CD4-positive, alpha-beta T cell treated with Interleukin-17A for 4 hours (primary cell): ENCODE results near the gene PRKAB1.
"Not testable (repeated sequence)": the region's sequence is repeated elsewhere in the genome, so short reads cannot be mapped to it uniquely, and the experiment has no call there.

ENCODE experiments used
- DNase-seq: peaks from one replicate; pipeline ENCODE4 v3.0.0-alpha.2; 2020; ENCODE audit warnings: mixed read lengths

PRKAB1 gene, protein sequence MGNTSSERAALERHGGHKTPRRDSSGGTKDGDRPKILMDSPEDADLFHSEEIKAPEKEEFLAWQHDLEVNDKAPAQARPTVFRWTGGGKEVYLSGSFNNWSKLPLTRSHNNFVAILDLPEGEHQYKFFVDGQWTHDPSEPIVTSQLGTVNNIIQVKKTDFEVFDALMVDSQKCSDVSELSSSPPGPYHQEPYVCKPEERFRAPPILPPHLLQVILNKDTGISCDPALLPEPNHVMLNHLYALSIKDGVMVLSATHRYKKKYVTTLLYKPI

DNA sequence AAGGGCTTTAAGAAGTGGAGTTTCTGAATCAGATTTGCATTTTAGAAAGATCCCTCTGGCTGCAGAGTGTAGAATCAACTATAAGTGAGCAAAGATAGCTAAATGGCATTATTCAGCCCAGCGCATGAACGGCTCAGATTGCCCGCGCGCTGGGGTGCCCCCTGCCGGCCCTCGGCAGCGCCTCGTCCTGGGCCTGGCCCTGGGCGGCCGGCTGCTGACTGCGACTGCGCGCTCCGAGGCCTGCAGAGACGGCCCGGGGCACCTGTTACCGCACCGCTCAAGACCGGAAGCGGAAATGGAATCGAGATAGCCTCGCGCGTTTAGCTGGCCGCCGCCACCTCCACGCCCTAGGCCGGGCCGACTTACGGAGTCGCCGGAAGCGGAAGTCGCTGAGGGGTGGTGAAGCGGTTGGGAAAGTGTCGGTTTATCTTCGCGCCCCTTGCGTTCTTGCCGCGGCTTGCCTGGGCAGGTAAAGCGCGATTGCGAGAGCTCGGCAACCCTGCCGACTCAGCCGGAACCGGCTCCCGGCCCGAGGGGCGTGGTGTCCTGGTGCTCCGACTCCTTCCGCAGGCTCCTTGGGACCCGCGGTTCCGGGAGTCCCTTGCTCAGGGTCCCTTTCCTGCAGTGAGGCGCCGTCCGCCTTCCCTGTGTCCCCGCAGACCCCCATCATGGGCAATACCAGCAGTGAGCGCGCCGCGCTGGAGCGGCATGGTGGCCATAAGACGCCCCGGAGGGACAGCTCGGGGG lies at the start of gene PRKAB1:
Gene PRKAB1 (plus strand): TSS at position 557 of the 747 bp plus-strand sequence. CDS start 112 bp downstream, at position 669.
- DNase-seq: peak; percentile 95

DNA sequence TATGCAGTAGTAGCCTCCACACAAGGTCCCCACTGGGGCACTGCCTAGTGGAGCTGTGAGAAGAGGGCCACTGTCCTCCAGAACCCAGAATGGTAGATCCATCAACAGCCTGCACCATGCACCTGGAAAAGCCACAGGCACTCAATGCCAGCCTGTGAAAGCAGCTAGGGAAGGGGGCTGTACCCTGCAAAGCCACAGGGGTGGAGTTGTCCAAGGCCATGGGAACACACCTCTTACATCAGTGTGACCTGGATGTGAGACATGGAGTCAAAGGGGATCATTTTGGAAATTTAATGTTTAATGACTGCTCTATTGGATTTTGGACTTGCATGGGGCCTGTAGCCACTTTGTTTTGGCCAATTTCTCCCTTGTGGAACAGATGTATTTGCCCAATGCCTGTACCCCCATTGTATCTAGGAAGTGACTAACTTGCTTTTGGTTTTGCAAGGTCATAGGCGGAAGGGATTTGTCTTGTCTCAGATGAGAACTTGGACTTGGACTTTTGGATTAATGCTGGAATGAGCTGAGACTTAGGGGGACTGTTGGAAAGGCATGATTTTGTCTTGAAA lies 49.5 kb upstream of the PRKAB1 start:
- not testable (repeated sequence) for DNase-seq

DNA sequence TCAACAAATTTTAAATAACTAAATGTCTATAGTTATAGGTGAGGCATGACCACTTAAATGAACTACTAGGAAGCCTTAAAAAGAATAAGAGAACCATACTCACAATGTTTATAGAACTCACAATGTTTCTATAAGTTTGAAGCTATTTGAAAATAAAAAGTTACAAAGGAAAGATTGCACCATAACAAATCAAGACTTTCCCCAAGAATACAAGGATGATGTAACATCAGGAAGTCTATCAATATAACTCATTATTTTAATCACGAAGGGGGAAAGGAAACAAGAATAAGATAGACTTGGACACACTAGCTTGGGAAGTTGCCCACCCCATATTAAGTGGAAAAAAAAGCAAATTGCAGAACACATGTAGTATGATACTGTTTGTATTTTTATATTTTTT lies 47.4 kb upstream of the PRKAB1 start:
- no peak for DNase-seq

DNA sequence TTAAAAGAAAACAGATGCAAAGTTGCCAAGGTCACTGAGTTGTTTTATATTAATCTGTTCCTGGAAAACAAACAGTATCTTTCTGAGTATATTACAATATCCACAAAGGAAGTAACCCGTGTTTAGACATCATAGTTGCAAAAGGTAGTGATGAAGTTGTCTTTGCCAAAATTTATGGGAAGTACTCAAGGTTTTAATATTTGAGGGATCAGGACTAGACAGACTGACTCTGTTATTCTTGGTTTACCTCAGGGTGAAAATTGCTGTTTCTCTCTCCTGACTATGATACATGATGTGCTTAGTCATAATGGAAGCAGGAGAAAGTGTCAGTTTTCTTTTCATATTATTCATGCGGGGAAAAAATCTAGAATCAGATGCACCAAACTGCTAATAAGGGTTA lies 46.1 kb upstream of the PRKAB1 start:
- no peak for DNase-seq

DNA sequence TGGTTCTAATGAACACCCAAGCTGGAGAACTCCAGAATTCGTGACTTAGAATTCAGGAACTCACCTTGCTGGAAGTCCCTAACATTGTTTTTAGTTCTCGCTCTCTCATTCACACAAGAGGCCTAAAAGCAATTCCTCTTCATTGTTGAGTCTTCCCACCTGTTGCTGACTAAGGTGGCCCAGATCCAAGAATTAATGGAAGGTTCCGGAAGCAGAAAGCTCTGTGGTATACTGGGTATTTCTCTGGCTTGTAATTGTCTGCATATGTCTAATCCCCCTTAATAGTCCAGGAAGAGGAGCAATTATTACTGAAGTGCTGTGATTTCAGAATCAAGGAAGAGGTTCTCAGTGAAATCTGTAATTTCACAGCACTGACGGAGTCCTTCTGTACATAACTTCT lies 43.0 kb upstream of the PRKAB1 start:
- no peak for DNase-seq

DNA sequence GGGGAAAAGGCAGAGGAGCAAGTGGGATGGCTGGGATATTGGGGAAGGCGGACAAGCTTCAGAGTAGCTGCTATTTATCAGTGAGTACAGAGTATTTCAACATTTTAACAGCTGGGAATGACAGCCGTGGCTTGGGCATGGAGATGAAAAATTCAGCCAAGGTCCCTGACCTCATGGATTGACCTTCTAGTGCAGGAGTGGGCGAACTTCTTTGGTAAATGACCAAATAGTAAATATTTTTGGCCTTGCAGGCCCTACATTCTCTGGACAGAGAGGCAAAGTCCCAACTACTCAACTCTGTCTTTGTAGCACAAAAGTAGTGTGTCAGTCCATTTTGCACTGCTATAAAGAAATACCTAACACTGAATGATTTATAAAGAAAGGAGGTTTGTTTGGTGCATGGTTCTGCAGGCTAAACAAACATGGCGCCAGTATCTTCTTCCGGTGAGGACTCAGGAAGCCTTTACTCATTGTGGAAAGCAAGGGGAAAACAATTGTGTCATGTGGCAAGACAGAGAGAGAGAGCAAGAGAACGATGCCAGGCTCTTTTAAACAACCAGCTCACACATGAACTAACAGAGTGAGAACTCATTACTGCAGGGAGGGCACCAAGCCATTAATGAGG lies 40.8 kb upstream of the PRKAB1 start:
- DNase-seq: no peak

DNA sequence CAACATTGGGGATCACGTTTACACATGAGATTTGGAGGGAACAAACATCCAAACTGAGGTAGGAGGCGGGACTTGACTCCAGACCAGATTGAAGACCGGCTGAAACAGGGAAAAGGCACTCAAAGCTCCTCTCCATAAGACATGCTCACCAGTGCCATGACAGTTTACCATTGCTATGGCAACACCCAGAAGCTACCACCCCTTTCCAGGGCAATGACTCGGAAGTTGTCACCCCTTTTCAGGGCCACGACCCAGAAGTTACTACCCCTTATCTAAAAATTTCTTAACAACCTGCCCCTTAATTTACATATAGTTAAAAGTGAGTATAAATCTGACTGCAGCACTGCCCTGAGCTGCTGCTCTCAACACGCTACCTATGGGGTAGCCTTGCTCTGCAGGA lies 40.2 kb upstream of the PRKAB1 start:
- no peak for DNase-seq

DNA sequence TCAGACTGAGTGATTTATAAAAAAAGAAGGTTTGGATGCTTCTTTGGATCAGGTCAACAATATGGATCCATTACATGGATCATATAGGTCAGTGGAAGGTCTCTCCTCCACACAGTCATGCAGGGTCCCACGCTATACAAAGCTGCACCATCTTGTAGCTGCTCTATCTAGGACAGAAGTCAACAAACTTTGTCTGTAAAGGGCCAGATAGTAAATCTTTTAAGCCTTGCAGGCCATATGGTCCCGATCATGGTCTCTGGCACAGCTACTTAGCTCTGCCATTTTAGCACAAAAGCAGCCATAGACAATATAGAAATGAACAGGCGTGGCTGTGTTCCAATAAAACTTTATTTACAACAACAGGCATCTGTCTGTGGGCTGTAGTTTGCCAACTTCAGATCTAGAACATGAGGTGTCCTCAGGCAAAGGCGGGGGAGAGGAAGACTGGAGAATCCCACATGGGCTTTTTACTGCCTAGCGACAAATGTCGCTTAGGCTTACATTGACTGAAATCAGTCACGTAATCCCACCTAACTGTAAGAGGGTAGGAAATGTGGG lies 37.6 kb upstream of the PRKAB1 start:
- no peak for DNase-seq

DNA sequence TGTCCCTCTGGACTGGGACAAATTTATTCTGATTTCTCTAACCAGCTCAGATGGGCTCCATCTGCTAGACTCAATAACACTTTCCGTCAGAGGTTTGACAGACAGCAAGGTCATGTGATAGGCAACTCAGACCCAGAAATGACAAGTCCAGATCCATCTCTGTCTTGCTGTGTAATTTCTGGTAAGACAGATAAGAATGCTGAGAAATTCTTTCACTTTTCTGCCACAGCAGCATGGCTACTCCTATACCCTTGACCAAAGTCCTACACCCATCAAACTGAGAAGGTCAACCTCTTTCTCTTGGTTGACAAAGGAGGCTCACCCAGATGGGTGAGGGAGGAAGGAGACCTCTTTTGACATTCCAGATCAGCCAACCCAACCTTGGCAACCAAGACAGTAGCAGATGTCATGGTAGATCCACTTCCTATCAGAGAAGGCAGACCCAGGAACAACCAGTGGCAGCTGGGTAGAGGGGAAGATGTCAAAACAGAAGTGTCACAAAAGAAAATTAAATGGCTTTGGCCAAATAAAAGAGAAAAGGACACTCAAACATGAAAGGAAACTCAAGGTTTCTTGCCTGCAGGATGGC lies 36.9 kb upstream of the PRKAB1 start:
- no peak for DNase-seq

DNA sequence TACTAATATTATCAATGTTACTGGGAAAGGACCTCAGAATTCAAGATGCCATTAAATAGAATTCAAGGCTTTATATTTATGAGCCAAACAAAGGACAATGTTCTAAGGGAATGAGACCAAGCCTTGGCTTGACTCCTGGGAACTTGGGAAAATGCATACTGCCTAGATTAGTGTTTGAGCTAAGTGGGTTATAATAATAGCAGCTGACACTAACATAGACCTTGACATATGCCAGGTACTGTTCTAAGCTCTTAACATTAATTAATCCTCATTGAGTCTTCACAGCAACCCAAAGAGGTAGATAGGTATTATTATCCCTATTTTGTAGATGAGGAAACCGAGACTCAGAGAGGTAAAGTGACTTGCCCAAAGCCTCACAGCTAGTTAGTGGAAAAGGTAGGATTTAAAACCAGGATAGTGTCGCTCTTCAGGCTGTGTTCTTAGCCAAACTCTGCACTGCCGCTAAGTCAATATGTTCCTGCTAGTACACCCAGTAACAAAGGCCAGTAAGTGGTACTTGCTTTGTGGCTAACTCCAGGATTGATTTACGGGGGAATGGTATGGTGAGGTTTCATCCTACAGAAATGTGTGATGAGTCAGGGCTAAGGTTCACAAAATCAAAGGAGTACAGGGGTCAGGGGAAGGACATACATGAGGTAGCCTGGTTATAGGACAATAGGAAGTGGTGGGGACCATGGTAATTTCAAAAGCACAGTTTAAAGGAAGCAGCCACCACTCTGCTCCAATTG lies 35.8 kb upstream of the PRKAB1 start:
- DNase-seq: no peak

DNA sequence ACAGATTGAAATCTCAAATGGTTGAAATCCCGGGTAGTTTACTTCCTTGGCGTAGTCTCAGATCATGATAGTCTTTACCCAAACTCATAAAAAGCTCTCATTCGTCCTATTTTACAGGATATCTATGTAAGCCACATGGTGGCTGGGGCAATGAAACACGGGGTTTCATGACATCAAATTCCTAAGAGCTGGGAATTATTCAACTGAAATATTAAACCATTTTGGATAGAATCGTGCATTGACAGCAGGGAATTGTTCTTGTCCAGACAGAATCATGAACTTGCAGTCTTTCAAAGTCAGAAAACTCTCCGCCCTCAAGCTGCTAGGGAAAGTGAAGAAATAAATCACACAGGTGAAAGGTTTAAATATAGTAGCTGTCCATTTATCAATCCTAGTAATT lies 33.2 kb upstream of the PRKAB1 start:
- no peak for DNase-seq

DNA sequence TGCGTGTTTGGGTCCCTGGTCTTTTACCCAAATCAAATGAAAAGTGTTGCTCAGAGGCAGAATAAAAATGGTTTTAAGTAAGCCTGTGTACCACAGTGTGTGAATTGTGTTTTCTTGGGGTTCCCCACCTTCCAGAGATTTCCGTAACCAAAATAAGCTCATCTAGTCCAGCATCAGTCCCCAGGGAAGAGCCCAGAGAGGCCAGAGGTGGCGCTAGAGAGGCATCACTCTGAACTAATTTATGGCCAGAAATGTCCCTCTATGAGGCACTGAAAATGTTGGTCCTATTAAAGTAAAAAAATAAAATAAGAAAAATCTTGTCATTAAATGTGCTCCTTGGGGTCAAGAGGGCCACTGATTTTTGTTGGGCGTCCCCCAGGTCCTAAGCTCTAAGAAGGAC lies 24.9 kb upstream of the PRKAB1 start:
- DNase-seq: no peak

DNA sequence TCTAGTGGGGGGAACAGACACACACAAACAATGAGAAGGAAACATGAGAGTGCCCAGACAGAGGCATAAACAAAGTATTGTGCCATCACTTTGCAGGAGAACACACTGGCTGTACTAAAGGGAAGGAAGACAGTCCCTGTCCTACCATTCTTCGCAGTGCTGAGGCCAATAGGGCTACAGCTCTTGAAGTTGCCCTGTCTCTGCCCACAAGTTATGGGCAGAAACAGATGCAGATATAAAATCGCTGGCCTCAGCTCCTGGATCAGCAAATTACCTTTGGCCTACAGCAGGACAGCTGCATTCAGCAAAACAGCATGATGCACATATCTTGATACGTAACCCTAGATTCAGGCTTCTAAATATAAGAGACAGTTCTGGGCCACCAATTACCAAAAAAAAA lies 23.0 kb upstream of the PRKAB1 start:
- DNase-seq: no peak

DNA sequence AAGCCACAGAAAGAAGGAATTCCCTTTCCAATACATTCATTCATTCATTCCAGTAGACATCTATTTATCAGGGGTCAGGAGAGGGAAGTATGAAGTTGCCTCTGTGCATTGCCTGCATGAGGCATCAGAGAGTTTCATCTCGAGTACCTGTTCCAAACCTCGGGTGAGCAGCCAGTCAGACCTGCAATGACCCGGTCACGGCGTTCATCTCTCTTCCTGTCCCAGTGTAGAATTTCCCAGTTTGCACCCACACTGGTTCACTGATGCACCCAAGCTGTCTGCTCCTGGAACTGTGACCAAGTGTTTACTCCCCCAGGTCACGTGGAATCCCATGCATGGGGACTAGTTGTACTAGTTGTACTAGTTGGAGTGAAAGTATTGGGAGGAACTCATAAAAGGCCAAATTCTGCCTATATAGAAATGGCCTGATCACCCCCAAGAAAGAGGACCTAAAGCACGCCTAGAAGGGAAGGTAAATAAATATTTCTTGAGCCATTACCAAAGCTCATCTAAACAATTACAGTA lies 22.3 kb upstream of the PRKAB1 start:
- DNase-seq: no peak

DNA sequence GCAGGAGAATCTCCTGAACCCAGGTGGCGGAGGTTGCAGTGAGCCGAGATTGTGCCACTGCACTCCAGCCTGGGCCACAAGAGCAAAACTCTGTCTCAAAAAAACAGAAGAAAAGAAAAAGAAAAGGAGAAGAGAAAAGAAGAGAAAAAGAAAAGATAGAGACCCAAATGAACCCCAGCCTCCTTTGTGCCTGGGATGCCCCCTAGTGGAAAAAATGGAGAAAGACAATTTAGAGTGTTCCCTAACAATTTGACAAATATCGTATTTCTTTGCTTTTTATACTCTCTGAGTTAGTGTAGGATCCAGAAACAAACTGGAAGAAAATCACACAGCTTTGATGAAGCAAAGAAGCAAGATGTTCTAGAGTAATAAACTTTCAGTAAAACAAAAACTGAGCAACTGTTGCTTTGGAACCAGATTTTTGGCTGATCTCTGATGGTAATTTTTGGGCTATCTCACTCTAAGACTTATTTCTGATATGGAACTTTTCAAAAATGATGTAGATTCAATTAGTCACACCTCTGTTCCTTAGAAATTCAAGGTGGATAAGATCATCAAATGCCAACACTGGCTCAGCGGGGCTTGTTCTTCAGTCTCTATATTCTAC lies 18.6 kb upstream of the PRKAB1 start:
- DNase-seq: no peak

DNA sequence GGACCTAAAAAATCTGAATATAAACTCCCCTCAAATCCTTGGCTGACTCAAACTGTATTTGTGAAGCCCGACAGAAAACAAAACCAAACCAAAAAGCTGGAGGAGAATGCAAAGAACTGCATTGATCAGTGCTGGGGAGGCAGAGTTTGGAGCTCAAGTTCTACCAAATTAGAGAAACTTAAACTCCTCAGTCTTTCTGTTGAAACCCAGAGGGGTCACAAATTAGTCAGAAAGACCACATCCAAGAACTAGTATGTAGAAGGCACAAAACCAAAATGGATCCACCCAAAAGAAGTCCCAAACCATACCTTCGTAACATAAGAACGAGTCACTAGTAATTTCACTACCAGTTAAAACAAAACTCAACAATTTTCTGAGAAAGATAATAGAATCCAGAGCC lies 15.3 kb upstream of the PRKAB1 start:
- no peak for DNase-seq

DNA sequence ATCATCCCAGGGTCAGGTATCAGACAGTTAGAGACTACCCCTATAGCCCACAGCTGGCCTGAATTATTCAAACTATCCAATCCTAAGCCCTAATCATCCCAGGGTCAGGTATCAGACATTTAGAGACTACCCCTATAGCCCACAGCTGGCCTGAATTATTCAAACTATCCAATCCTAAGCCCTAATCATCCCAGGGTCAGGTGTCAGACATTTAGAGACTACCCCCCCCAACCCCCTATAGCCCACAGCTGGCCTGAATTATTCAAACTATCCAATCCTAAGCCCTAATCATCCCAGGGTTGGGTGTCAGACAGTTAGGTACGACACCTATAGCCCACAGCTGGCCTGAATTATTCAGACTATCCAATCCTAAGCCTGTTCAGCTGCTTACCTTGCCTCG lies 10.9 kb upstream of the PRKAB1 start:
- not testable (repeated sequence) for DNase-seq

DNA sequence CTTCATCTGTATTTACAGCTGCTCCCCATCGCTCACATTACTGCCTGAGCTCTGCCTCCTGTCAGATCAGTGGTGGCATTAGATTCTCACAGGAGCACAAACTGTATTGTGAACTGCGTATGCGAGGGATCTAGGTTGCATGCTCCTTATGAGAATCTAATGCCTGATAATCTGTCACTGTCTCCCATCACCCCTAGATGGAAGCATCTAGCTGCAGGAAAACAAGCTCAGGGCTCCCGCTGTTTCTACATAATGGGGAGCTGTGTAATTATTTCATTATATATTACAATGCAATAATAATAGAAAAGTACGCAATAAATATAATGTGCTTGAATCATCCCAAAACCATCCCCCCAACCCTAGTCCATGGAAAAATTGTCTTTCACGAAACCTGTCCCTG lies 9.8 kb upstream of the PRKAB1 start:
- DNase-seq: not testable (repeated sequence)

DNA sequence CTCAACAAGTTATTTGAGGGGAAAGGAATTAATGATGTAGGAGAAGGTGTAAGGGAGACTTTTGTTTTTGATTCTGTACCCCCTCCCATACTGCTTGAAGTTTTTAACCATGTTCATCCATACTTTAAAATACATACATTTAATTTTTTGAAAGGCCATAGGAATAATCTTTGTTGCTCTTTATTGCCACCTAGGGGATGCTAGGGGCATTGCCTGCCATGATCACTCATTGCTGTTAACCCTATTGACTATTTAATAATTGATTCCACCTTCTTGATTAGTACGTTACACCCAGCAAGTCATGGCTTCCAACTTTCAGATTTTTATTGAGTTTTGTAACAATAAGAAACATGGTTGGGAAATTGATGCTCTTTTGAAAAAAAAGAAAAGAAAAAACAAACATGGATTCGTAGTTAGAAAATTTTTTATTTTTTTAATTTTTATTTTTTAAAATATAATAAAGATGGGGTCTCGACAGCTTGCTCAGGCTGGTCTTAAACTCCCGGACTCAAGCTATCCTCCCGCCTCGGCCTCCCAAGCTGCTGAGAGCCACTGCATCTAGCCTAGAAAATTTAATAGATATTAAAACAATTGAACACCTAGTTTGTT lies 8.5 kb upstream of the PRKAB1 start:
- peak; percentile 60 for DNase-seq

DNA sequence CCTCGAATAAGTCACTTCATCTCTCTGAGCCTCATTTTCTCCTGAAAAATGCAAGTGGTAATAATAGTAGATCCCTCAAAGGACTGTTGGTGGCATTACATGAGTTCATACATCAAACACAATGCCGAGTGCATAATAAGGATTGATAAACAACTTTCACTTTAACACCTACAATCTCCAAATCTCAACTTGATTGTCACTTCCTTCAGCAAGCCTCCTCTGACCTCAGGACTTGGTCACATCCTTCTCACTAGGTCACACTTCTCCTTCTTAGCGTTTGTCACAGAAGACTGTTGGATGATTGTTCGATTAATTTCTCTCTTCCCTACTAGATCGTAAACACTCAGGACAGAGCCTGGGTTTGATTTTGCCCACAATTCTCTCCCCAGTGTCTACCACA lies 7.9 kb upstream of the PRKAB1 start:
- DNase-seq: no peak

DNA sequence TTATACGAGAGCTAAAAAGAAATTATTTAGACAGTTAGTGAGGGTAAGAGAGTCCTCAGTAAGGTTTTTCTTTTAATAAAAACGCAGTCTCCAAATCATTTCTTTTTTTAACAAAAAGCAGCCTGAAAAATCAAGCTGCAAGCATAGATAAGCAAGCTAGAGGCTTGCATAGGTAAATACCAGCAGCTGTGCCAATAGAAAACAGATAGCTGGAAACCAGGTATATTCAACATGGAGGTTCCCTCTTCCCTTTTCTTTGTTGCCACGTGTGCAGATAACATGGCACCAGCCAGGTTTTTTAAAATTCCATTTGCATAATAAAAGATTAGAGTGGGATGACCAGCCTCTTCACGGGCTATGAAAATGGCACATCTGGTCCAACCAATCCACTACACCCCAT lies 6.1 kb upstream of the PRKAB1 start:
- DNase-seq: no peak
